Kidney tubule cell (primary cell): ENCODE measurements around the gene POLDIP3.
A peak's percentile ranks its signal among the peaks of the same experiment; 100 is the strongest.

Experiments
- DNase-seq: peaks from one replicate; pipeline ENCODE4 v3.0.0-alpha.2; 2018; ENCODE audit warnings: low spot score

Gene POLDIP3

GRCh38 chr22:42614312-42615091 lies at the start of gene POLDIP3:
POLDIP3 (minus strand) TSS chr22:42614883; CDS start chr22:42614857, 26 bp downstream.
- DNase-seq = peak; percentile 98

GRCh38 chr22:42661985-42662831 lies 47.5 kb upstream of the POLDIP3 start:
- DNase-seq = peak; percentile 75

- no peak for DNase-seq
These were observed 41.9 kb upstream of the POLDIP3 start for GRCh38 chr22:42656578-42656977.

GRCh38 chr22:42655693-42656092 lies 41.0 kb upstream of the POLDIP3 start:
- no peak for DNase-seq

GRCh38 chr22:42654436-42655073 lies 39.9 kb upstream of the POLDIP3 start:
- no peak for DNase-seq

GRCh38 chr22:42653999-42654398 lies 39.3 kb upstream of the POLDIP3 start:
- DNase-seq = no peak

- DNase-seq = peak; percentile 77
These were observed 36.5 kb upstream of the POLDIP3 start for GRCh38 chr22:42651134-42651533.

GRCh38 chr22:42649246-42650099 lies 34.8 kb upstream of the POLDIP3 start, which contains the start of gene CYB5R3:
CYB5R3 (minus strand) TSS chr22:42649392; CDS start chr22:42649315, 77 bp downstream.
- DNase-seq = peak; percentile 87

- DNase-seq = peak; percentile 38
These were observed 33.9 kb upstream of the POLDIP3 start for GRCh38 chr22:42648368-42649245.

GRCh38 chr22:42648017-42648367 lies 33.3 kb upstream of the POLDIP3 start:
- DNase-seq = no peak

GRCh38 chr22:42646569-42647525 lies 32.2 kb upstream of the POLDIP3 start:
- no peak for DNase-seq

- DNase-seq = no peak
These were observed 31.4 kb upstream of the POLDIP3 start for GRCh38 chr22:42645938-42646568.

GRCh38 chr22:42645341-42645937 lies 30.8 kb upstream of the POLDIP3 start:
- DNase-seq = no peak

GRCh38 chr22:42644422-42645340 lies 30.0 kb upstream of the POLDIP3 start:
- DNase-seq = no peak

- DNase-seq = no peak
These were observed 29.1 kb upstream of the POLDIP3 start for GRCh38 chr22:42643634-42644421.

- no peak for DNase-seq
These were observed 28.3 kb upstream of the POLDIP3 start for GRCh38 chr22:42642806-42643633.
